SK-N-SH treated with all-trans-retinoic acid at 6 μM for 48 hours (cell line): ENCODE results near the gene NKX2-2.

Experiments used
- ARNTL ChIP-seq: fragments of 450-650 bp; formaldehyde crosslinking; IDR thresholded peaks from 2 replicates; pipeline ENCODE4 v1.5.0; 2020; ENCODE audit warnings: low read depth, mild to moderate bottlenecking, moderate library complexity, borderline replicate concordance
- ESRRG ChIP-seq: fragments of 250-450 bp; sonication (Bioruptor Pico); IDR thresholded peaks from 2 replicates; pipeline ENCODE4 v1.6.1; 2021; ENCODE audit warnings: mild to moderate bottlenecking
- GLIS3 ChIP-seq: fragments of 250-450 bp; sonication (Bioruptor Pico); IDR thresholded peaks from 2 replicates; pipeline ENCODE4 v1.5.0; 2020; ENCODE audit warnings: mild to moderate bottlenecking, moderate library complexity
- ISL1 ChIP-seq: fragments of 250-450 bp; sonication (Bioruptor Pico); IDR thresholded peaks from 2 replicates; pipeline ENCODE4 v2.1.2; 2022; ENCODE audit warnings: mild to moderate bottlenecking, moderate library complexity
- PPARA ChIP-seq: fragments of 250-450 bp; sonication (Bioruptor Pico); IDR thresholded peaks from 2 replicates; pipeline ENCODE4 v1.5.0; 2020; ENCODE audit warnings: mild to moderate bottlenecking, borderline replicate concordance
- RARB ChIP-seq: fragments of 250-450 bp; sonication (Bioruptor Pico); IDR thresholded peaks from 2 replicates; pipeline ENCODE4 v1.8.0; 2021; ENCODE audit warnings: mild to moderate bottlenecking, moderate library complexity
- SNAI2 ChIP-seq: fragments of 250-450 bp; sonication (Bioruptor Pico); IDR thresholded peaks from 2 replicates; pipeline ENCODE4 v1.5.0; 2020; ENCODE audit warnings: mild to moderate bottlenecking, moderate library complexity
- TCF4 ChIP-seq: fragments of 250-450 bp; sonication (Bioruptor Pico); IDR thresholded peaks from 2 replicates; pipeline ENCODE4 v1.8.0; 2021; ENCODE audit warnings: mild to moderate bottlenecking, moderate library complexity, borderline replicate concordance
- TSHZ2 ChIP-seq: fragments of 250-450 bp; sonication (Bioruptor Pico); IDR thresholded peaks from 2 replicates; pipeline ENCODE4 v1.5.0; 2020; ENCODE audit warnings: mild to moderate bottlenecking, moderate library complexity
- ZFP3 ChIP-seq: fragments of 250-450 bp; sonication (Bioruptor Pico); IDR thresholded peaks from 2 replicates; pipeline ENCODE4 v1.5.0; 2020; ENCODE audit warnings: mild to moderate bottlenecking, moderate library complexity
- ZFP30 ChIP-seq: fragments of 450-650 bp; formaldehyde crosslinking; IDR thresholded peaks from 2 replicates; pipeline ENCODE4 v1.5.0; 2022; ENCODE audit warnings: mild to moderate bottlenecking, moderate library complexity
- ZNF8 ChIP-seq: fragments of 450-650 bp; formaldehyde crosslinking; IDR thresholded peaks from 2 replicates; pipeline ENCODE4 v1.5.0; 2020; ENCODE audit warnings: mild to moderate bottlenecking, moderate library complexity
- TF ChIP-seq, protein P1 (sequence below): fragments of 250-450 bp; sonication (Bioruptor Pico); IDR thresholded peaks from 2 replicates; pipeline ENCODE4 v1.8.0; 2020; ENCODE audit warnings: mild to moderate bottlenecking, moderate library complexity, borderline replicate concordance
- TF ChIP-seq, protein P2 (sequence below): fragments of 250-450 bp; sonication (Bioruptor Pico); IDR thresholded peaks from 2 replicates; pipeline ENCODE4 v1.5.1; 2020; ENCODE audit warnings: low read depth, mild to moderate bottlenecking, moderate library complexity

DNA sequence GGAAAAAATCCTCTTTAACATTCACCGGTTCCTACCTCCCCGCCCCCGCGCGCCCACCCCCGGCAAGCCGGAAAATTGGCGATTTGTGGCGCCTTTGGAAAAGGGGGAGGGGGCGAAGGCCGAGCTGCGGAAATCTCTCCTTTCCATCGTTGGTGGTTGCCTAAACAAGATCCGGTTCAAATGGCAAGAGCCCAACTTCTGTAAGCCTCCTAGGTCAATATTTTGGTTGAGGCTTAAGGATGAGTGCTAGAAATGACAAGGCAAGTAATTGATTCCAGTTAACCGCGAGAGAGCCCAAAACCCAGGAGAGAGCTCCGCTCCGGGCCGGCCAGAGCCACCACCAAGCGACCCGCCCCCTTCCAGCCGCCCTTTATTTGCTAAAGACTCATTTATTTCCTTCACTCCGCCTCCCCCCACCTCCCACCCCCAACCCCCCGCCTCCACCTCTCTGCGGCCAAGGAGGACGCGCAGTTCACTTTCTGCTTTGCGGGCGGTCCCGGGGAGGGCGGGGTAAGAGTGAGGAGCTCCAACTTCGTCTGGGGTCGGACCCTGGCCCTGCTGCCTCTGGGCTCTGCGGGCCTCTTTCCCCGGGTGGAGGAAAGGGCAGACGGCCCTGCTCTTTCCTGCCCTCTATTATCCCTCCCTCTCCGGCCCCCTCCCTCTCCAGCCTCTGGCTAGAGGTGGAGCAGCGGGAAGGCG lies 838 bp upstream of the NKX2-2 start:
- TF ChIP-seq, protein P1, sequence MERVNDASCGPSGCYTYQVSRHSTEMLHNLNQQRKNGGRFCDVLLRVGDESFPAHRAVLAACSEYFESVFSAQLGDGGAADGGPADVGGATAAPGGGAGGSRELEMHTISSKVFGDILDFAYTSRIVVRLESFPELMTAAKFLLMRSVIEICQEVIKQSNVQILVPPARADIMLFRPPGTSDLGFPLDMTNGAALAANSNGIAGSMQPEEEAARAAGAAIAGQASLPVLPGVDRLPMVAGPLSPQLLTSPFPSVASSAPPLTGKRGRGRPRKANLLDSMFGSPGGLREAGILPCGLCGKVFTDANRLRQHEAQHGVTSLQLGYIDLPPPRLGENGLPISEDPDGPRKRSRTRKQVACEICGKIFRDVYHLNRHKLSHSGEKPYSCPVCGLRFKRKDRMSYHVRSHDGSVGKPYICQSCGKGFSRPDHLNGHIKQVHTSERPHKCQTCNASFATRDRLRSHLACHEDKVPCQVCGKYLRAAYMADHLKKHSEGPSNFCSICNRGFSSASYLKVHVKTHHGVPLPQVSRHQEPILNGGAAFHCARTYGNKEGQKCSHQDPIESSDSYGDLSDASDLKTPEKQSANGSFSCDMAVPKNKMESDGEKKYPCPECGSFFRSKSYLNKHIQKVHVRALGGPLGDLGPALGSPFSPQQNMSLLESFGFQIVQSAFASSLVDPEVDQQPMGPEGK (CRISPR knock-in tag), result no peak
- no peak for TF ChIP-seq PPARA (CRISPR knock-in tag)
- TF ChIP-seq ZFP3, result no peak
- TF ChIP-seq TCF4 (CRISPR knock-in tag), result no peak
- TF ChIP-seq SNAI2, result no peak
- no peak for TF ChIP-seq ESRRG (CRISPR knock-in tag)
- TF ChIP-seq, protein P2, sequence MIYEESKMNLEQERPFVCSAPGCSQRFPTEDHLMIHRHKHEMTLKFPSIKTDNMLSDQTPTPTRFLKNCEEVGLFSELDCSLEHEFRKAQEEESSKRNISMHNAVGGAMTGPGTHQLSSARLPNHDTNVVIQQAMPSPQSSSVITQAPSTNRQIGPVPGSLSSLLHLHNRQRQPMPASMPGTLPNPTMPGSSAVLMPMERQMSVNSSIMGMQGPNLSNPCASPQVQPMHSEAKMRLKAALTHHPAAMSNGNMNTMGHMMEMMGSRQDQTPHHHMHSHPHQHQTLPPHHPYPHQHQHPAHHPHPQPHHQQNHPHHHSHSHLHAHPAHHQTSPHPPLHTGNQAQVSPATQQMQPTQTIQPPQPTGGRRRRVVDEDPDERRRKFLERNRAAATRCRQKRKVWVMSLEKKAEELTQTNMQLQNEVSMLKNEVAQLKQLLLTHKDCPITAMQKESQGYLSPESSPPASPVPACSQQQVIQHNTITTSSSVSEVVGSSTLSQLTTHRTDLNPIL (CRISPR knock-in tag), result no peak
- no peak for TF ChIP-seq ISL1 (CRISPR knock-in tag)
- TF ChIP-seq ARNTL (CRISPR knock-in tag), result no peak
- TF ChIP-seq ZNF8 (CRISPR knock-in tag), result no peak
- no peak for TF ChIP-seq TSHZ2 (CRISPR knock-in tag)
- no peak for TF ChIP-seq RARB (CRISPR knock-in tag)
- no peak for TF ChIP-seq ZFP30 (CRISPR knock-in tag)
- no peak for TF ChIP-seq GLIS3 (CRISPR knock-in tag)
